Stimulated activated CD8-positive, alpha-beta memory T cell treated with anti-CD3 and anti-CD28 coated beads, Interleukin-15, amount 100 ng/mL, for 24 hours (primary cell): ENCODE results near the gene MCL1.

Source experiments
- DNase-seq: peaks from one replicate; pipeline ENCODE4 v3.0.0-alpha.2; 2020; ENCODE audit warnings: low read depth

Gene MCL1

GRCh38 chr1:150555971-150556865 is 23.2 kb downstream of the MCL1 start:
- no peak for DNase-seq

GRCh38 chr1:150555198-150555970 is 24.0 kb downstream of the MCL1 start:
- DNase-seq = no peak

GRCh38 chr1:150554086-150554452 is 25.3 kb downstream of the MCL1 start:
- no peak for DNase-seq

- DNase-seq = no peak
Observed at GRCh38 chr1:150553392-150554085, 25.9 kb downstream of the MCL1 start.

- no peak for DNase-seq
Observed at GRCh38 chr1:150552911-150553289, 26.5 kb downstream of the MCL1 start.

GRCh38 chr1:150552128-150552910 is 27.1 kb downstream of the MCL1 start:
- DNase-seq = no peak

- no peak for DNase-seq
Observed at GRCh38 chr1:150551784-150552127, 27.7 kb downstream of the MCL1 start.

- no peak for DNase-seq
Observed at GRCh38 chr1:150551051-150551783, 28.2 kb downstream of the MCL1 start.

- DNase-seq = no peak
Observed at GRCh38 chr1:150550222-150551050, 29.0 kb downstream of the MCL1 start.

- DNase-seq = no peak
Observed at GRCh38 chr1:150549496-150550221, 29.8 kb downstream of the MCL1 start.

- DNase-seq = no peak
Observed at GRCh38 chr1:150548632-150549495, 30.5 kb downstream of the MCL1 start, which contains the start of gene ADAMTSL4. TSS of gene ADAMTSL4 (plus strand) at chr1:150549408. CDS start at chr1:150552289, 2,881 bp downstream.

- no peak for DNase-seq
Observed at GRCh38 chr1:150548324-150548631, 31.1 kb downstream of the MCL1 start.

GRCh38 chr1:150546294-150546937 is 33.0 kb downstream of the MCL1 start:
- no peak for DNase-seq

GRCh38 chr1:150545486-150546032 is 33.9 kb downstream of the MCL1 start:
- no peak for DNase-seq

GRCh38 chr1:150544204-150544603 is 35.2 kb downstream of the MCL1 start:
- DNase-seq = no peak

GRCh38 chr1:150543500-150544143 is 35.8 kb downstream of the MCL1 start:
- DNase-seq = no peak
